HEK293 (cell line): Measurements from ENCODE around the gene PFN1.

Experiments used
- GLIS1 ChIP-seq: fragments of 450-650 bp; formaldehyde crosslinking; IDR thresholded peaks from 2 replicates; pipeline ENCODE4 v1.5.1; 2016; ENCODE audit warnings: missing biosample characterization, missing genetic modification characterization
- INSM2 ChIP-seq: fragments of 450-650 bp; formaldehyde crosslinking; IDR thresholded peaks from 2 replicates; pipeline ENCODE4 v1.5.1; 2016; ENCODE audit warnings: missing biosample characterization, missing genetic modification characterization
- KLF10 ChIP-seq: fragments of 450-650 bp; IDR thresholded peaks from 2 replicates; pipeline ENCODE4 v1.5.1; 2018; ENCODE audit warnings: missing biosample characterization, mild to moderate bottlenecking, missing genetic modification characterization
- KLF16 ChIP-seq: fragments of 450-650 bp; formaldehyde crosslinking; IDR thresholded peaks from 2 replicates; pipeline ENCODE4 v1.5.1; 2017; ENCODE audit warnings: missing biosample characterization, missing genetic modification characterization
- KLF17 ChIP-seq: fragments of 450-650 bp; formaldehyde crosslinking; IDR thresholded peaks from 2 replicates; pipeline ENCODE4 v1.5.1; 2016; ENCODE audit warnings: missing biosample characterization, missing genetic modification characterization
- KLF9 ChIP-seq: fragments of 450-650 bp; formaldehyde crosslinking; IDR thresholded peaks from 2 replicates; pipeline ENCODE4 v1.5.1; 2016; ENCODE audit warnings: missing biosample characterization, missing genetic modification characterization, low read depth
- OVOL3 ChIP-seq: fragments of 450-650 bp; formaldehyde crosslinking; IDR thresholded peaks from 2 replicates; pipeline ENCODE4 v1.5.1; 2016; ENCODE audit warnings: missing biosample characterization, missing genetic modification characterization
- REPIN1 ChIP-seq: fragments of 450-650 bp; formaldehyde crosslinking; IDR thresholded peaks from 2 replicates; pipeline ENCODE4 v1.5.1; 2017; ENCODE audit warnings: missing biosample characterization, missing genetic modification characterization, low read depth
- SETDB1 ChIP-seq: IDR thresholded peaks from one replicate; pipeline ENCODE4 v1.6.1; 2017; ENCODE audit warnings: mild to moderate bottlenecking, low read length, moderate library complexity, mixed read lengths; ENCODE audit not compliant: insufficient read length
- TRIM28 ChIP-seq: IDR thresholded peaks from 2 replicates; pipeline ENCODE4 v1.6.1; 2011; ENCODE audit warnings: low read length, control low read depth, borderline replicate concordance
- ZBTB6 ChIP-seq: fragments of 450-650 bp; formaldehyde crosslinking; IDR thresholded peaks from 2 replicates; pipeline ENCODE4 v1.5.1; 2017; ENCODE audit warnings: missing biosample characterization, missing genetic modification characterization
- ZNF146 ChIP-seq: fragments of 450-650 bp; formaldehyde crosslinking; IDR thresholded peaks from 2 replicates; pipeline ENCODE4 v1.5.1; 2016; ENCODE audit warnings: missing biosample characterization, missing genetic modification characterization
- ZNF26 ChIP-seq: fragments of 450-650 bp; formaldehyde crosslinking; IDR thresholded peaks from 2 replicates; pipeline ENCODE4 v1.5.1; 2016; ENCODE audit warnings: missing biosample characterization, missing genetic modification characterization
- ZNF311 ChIP-seq: fragments of 450-650 bp; formaldehyde crosslinking; IDR thresholded peaks from 2 replicates; pipeline ENCODE4 v1.5.1; 2017; ENCODE audit warnings: missing biosample characterization, missing genetic modification characterization, borderline replicate concordance
- ZNF354C ChIP-seq: fragments of 450-650 bp; formaldehyde crosslinking; IDR thresholded peaks from 2 replicates; pipeline ENCODE4 v1.5.1; 2016; ENCODE audit warnings: missing biosample characterization, missing genetic modification characterization, low read depth, borderline replicate concordance
- ZNF366 ChIP-seq: fragments of 450-650 bp; formaldehyde crosslinking; conservative IDR thresholded peaks from 2 replicates; pipeline ENCODE4 v1.5.1; 2016; ENCODE audit warnings: missing biosample characterization, missing genetic modification characterization
- ZNF391 ChIP-seq: fragments of 450-650 bp; formaldehyde crosslinking; IDR thresholded peaks from 2 replicates; pipeline ENCODE4 v1.5.1; 2016; ENCODE audit warnings: low read depth, missing biosample characterization, missing genetic modification characterization, borderline replicate concordance
- ZNF394 ChIP-seq: fragments of 450-650 bp; formaldehyde crosslinking; IDR thresholded peaks from 2 replicates; pipeline ENCODE4 v1.5.1; 2016; ENCODE audit warnings: missing biosample characterization, missing genetic modification characterization, mild to moderate bottlenecking, moderate library complexity, borderline replicate concordance
- ZNF510 ChIP-seq: fragments of 450-650 bp; formaldehyde crosslinking; IDR thresholded peaks from 2 replicates; pipeline ENCODE4 v1.5.1; 2018; ENCODE audit warnings: mild to moderate bottlenecking, missing genetic modification characterization, missing biosample characterization; ENCODE audit not compliant: insufficient replicate concordance
- ZNF521 ChIP-seq: fragments of 450-650 bp; formaldehyde crosslinking; IDR thresholded peaks from 2 replicates; pipeline ENCODE4 v1.5.1; 2017; ENCODE audit warnings: missing biosample characterization, mild to moderate bottlenecking, missing genetic modification characterization
- ZNF530 ChIP-seq: fragments of 450-650 bp; formaldehyde crosslinking; IDR thresholded peaks from 2 replicates; pipeline ENCODE4 v1.5.1; 2016; ENCODE audit warnings: low read depth, missing biosample characterization, missing genetic modification characterization
- ZNF624 ChIP-seq: fragments of 450-650 bp; formaldehyde crosslinking; IDR thresholded peaks from 2 replicates; pipeline ENCODE4 v1.5.1; 2017; ENCODE audit warnings: missing biosample characterization, missing genetic modification characterization
- ZNF701 ChIP-seq: fragments of 450-650 bp; formaldehyde crosslinking; IDR thresholded peaks from 2 replicates; pipeline ENCODE4 v1.5.1; 2016; ENCODE audit warnings: missing biosample characterization, missing genetic modification characterization
- ZNF707 ChIP-seq: fragments of 450-650 bp; formaldehyde crosslinking; IDR thresholded peaks from 2 replicates; pipeline ENCODE4 v1.5.1; 2016; ENCODE audit warnings: missing biosample characterization, missing genetic modification characterization
- ZNF768 ChIP-seq: fragments of 450-650 bp; formaldehyde crosslinking; IDR thresholded peaks from 2 replicates; pipeline ENCODE4 v1.5.1; 2018; ENCODE audit warnings: missing biosample characterization, mild to moderate bottlenecking, missing genetic modification characterization
- ZNF785 ChIP-seq: fragments of 450-650 bp; formaldehyde crosslinking; IDR thresholded peaks from 2 replicates; pipeline ENCODE4 v1.5.1; 2016; ENCODE audit warnings: missing biosample characterization, missing genetic modification characterization
- ZNF830 ChIP-seq: fragments of 450-650 bp; IDR thresholded peaks from 2 replicates; pipeline ENCODE4 v1.5.0; 2018; ENCODE audit warnings: missing biosample characterization, missing genetic modification characterization, low read depth, mild to moderate bottlenecking, moderate library complexity
- ZNF837 ChIP-seq: fragments of 450-650 bp; formaldehyde crosslinking; IDR thresholded peaks from 2 replicates; pipeline ENCODE4 v1.5.1; 2016; ENCODE audit warnings: missing biosample characterization, missing genetic modification characterization
- ZSCAN16 ChIP-seq: fragments of 450-650 bp; formaldehyde crosslinking; IDR thresholded peaks from 2 replicates; pipeline ENCODE4 v1.5.1; 2016; ENCODE audit warnings: missing biosample characterization, missing genetic modification characterization
- TF ChIP-seq, protein P1 (sequence below): fragments of 450-650 bp; formaldehyde crosslinking; IDR thresholded peaks from 2 replicates; pipeline ENCODE4; 2016; ENCODE audit warnings: missing biosample characterization, missing genetic modification characterization
- TF ChIP-seq, protein P2 (sequence below): fragments of 450-650 bp; formaldehyde crosslinking; IDR thresholded peaks from 2 replicates; pipeline ENCODE4 v1.5.1; 2016; ENCODE audit warnings: missing biosample characterization, missing genetic modification characterization

PFN1 gene

GRCh38 chr17:4945176-4945943 lies 3.0 kb downstream of the PFN1 start (continued):
- TF ChIP-seq OVOL3 (tag by site-specific recombination) (no peak), ZNF366 (no peak; the same call in 1 of the 2 replicates), ZNF146 (no peak), ZNF530 (tag by site-specific recombination) (no peak), KLF17 (tag by site-specific recombination) (peak; percentile 69), ZNF837 (tag by site-specific recombination) (no peak), ZNF768 (no peak; the same call in 1 of the 2 replicates), KLF10 (tag by site-specific recombination) (peak; percentile 89), ZNF26 (tag by site-specific recombination) (no peak), ZBTB6 (no peak), ZNF624 (no peak), TRIM28 (no peak), ZNF394 (tag by site-specific recombination) (no peak; the same call in 1 of the 2 replicates), ZSCAN16 (tag by site-specific recombination) (no peak), ZNF311 (no peak), ZNF521 (tag by site-specific recombination) (no peak), REPIN1 (tag by site-specific recombination) (no peak), ZNF510 (no peak), ZNF785 (no peak), ZNF391 (tag by site-specific recombination) (no peak), KLF16 (tag by site-specific recombination) (peak; percentile 71), ZNF354C (no peak), GLIS1 (tag by site-specific recombination) (no peak), ZNF830 (tag by site-specific recombination) (no peak), ZNF701 (no peak), KLF9 (tag by site-specific recombination) (peak; percentile 88), ZNF707 (no peak), SETDB1 (no peak), INSM2 (tag by site-specific recombination) (peak; percentile 68; the same call in 1 of the 2 replicates)
- TF ChIP-seq, protein P1, sequence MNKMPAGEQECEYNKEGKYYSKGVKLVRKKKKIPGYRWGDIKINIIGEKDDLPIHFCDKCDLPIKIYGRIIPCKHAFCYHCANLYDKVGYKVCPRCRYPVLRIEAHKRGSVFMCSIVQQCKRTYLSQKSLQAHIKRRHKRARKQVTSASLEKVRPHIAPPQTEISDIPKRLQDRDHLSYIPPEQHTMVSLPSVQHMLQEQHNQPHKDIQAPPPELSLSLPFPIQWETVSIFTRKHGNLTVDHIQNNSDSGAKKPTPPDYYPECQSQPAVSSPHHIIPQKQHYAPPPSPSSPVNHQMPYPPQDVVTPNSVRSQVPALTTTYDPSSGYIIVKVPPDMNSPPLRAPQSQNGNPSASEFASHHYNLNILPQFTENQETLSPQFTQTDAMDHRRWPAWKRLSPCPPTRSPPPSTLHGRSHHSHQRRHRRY (tag by site-specific recombination): no peak
- TF ChIP-seq, protein P2, sequence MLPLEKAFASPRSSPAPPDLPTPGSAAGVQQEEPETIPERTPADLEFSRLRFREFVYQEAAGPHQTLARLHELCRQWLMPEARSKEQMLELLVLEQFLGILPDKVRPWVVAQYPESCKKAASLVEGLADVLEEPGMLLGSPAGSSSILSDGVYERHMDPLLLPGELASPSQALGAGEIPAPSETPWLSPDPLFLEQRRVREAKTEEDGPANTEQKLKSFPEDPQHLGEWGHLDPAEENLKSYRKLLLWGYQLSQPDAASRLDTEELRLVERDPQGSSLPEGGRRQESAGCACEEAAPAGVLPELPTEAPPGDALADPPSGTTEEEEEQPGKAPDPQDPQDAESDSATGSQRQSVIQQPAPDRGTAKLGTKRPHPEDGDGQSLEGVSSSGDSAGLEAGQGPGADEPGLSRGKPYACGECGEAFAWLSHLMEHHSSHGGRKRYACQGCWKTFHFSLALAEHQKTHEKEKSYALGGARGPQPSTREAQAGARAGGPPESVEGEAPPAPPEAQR (tag by site-specific recombination): no peak
